Mucosa of rectum (tissue), 2 donors: ENCODE results near the gene SLC16A7.
"Not testable (repeated sequence)": the region's sequence is repeated elsewhere in the genome, so short reads cannot be mapped to it uniquely, and the experiment has no call there.

ENCODE experiments used
- H3K27ac ChIP-seq, 2 donors: one replicate each; pipeline ENCODE4 v1.7.0; 2013; ENCODE audit warnings: inconsistent platforms in 2 of 2, low read depth in 2 of 2, low read length in 2 of 2
- H3K27me3 ChIP-seq, 2 donors: one replicate each; pipeline ENCODE4 v1.7.0; 2013; ENCODE audit warnings: low read length in 2 of 2; ENCODE audit not compliant: control insufficient read depth in 2 of 2, insufficient read depth in 2 of 2
- H3K36me3 ChIP-seq, 2 donors: one replicate each; pipeline ENCODE4 v1.7.0; 2013; ENCODE audit warnings: low read length in 2 of 2; ENCODE audit not compliant: control insufficient read depth in 2 of 2, insufficient read depth in 2 of 2
- H3K4me1 ChIP-seq, 2 donors: one replicate each; pipeline ENCODE4 v1.7.0; 2013; ENCODE audit warnings: low read length in 2 of 2, mild to moderate bottlenecking in 1 of 2; ENCODE audit not compliant: control insufficient read depth in 2 of 2, insufficient read depth in 2 of 2
- H3K4me3 ChIP-seq, 2 donors: one replicate each; pipeline ENCODE4 v1.7.0; 2013; ENCODE audit warnings: low read length in 2 of 2
- H3K9ac ChIP-seq, 2 donors: one replicate each; pipeline ENCODE4 v1.7.0; 2013; ENCODE audit warnings: low read length in 2 of 2, low read depth in 1 of 2, mild to moderate bottlenecking in 1 of 2
- H3K9me3 ChIP-seq, 2 donors: one replicate each; pipeline ENCODE4 v1.7.0; 2013; ENCODE audit warnings: low read length in 2 of 2; ENCODE audit not compliant: control insufficient read depth in 2 of 2
- donor health status: healthy.
- donor health status: Normal muscosa, but diverticular disease.

SLC16A7 gene

DNA sequence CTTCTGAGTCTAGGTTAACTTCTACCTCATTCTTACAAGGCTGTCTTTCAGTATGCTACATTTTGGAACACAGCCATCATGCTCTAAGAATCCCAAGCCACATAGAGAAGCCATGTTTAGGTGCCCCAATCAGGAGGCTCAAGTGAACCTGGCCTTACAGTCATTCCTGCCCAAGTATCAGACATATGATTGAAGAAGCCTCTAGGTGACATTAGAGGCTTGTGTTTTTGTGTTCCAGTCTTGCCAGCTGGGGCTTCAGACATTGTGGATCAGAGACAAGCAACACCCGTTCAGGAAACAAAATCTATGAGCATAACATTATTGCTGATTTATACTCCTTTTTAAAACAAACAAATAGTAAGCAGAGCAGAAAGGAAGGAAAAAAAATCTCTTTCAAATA is 8.1 kb upstream of the SLC16A7 start:
- no peaks in the 10 kb centered on the region for H3K27me3 ChIP-seq
- no peaks in the 10 kb centered on the region for H3K4me1 ChIP-seq
- H3K36me3 ChIP-seq = no peaks in the 10 kb centered on the region
- no peak overlapping the region for H3K9ac ChIP-seq
- H3K27ac ChIP-seq = no peak overlapping the region
- H3K9me3 ChIP-seq = no peaks in the 10 kb centered on the region
- no peak overlapping the region for H3K4me3 ChIP-seq

DNA sequence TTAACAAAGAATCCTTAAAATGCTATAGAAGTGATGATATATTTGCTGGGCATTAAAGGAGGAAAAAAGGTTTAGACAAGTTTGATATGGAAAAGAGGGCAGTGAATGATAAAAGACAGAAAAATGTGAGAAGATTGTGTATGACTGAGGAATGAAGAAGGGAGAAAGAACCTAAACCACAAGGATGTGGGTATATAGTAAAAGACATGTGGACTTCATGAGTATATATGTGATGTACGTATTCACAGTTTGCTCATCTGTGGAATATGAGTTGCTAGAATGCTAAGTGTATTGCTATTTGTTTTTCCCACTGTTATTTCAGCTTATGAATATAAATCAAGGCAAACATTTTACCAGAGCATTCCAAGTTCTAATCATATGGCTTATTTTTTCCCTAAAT is 2.1 kb upstream of the SLC16A7 start:
- no peaks in the 10 kb centered on the region for H3K27me3 ChIP-seq
- no peak overlapping the region for H3K4me3 ChIP-seq
- no peak overlapping the region for H3K27ac ChIP-seq
- H3K9ac ChIP-seq = no peak overlapping the region
- H3K9me3 ChIP-seq = no peaks in the 10 kb centered on the region
- H3K36me3 ChIP-seq = no peaks in the 10 kb centered on the region
- H3K4me1 ChIP-seq = peaks cover 0 to 9% of the 10 kb centered on the region in 2 donors

DNA sequence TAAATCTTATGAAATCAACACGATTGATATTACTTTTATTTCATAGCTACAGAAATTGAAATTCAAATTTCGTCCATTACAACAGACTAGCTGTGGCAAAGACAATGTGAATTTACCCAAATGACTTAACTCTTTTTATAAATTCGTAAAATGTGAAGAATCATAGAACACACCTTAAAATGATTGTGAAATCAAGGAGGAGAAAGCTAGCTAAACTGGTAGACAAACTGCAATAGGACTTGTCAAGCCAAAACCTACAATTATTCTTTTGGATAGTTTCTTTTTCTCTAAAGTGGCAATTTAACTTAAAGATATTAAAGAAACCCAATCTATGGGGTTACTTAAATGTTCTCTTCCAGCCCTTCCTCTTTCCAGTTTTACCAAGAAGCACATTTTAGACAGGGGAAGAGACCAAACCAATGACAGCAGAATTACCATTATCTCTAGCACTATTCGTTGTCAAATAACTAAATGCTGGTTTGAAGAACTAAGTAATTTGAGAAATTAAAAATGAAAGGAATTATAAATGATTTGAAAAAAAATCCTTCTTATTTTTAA is 807 bp upstream of the SLC16A7 start:
- H3K4me3 ChIP-seq = peak overlapping the region; percentile 85 to 91

DNA sequence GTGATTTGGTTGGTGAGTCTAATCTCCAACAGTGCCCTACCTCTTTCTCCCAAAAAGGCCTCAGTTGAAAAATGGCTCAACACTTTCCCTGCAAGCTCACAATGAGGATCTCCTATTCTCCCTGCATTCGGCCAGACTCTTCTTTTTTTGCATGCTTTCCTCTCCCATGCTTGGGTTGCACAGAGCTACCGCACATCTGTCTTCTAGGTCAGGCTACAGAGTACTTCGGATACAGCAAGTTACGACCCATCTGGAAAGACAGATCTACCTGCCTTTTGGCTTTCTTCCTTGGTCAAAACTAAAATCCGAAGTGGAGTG is 305 bp upstream of the SLC16A7 start:
- peaks cover 0 to 9% of the 10 kb centered on the region in 2 donors for H3K4me1 ChIP-seq
- no peaks in the 10 kb centered on the region for H3K36me3 ChIP-seq
- no peaks in the 10 kb centered on the region for H3K27me3 ChIP-seq
- H3K4me3 ChIP-seq = peak overlapping the region; percentile 85 to 91
- H3K9ac ChIP-seq = peak overlapping the region; percentile 46 to 64
- H3K27ac ChIP-seq = peak overlapping the region; percentile 51 to 86
- H3K9me3 ChIP-seq = no peaks in the 10 kb centered on the region

More for the DNA sequence above, 807 bp upstream of the SLC16A7 start:
- H3K27ac ChIP-seq = peak overlapping the region in 1 of 2 donors; percentile 51
- H3K9ac ChIP-seq = peak overlapping the region in 1 of 2 donors; percentile 46
- no peaks in the 10 kb centered on the region for H3K27me3 ChIP-seq
- no peaks in the 10 kb centered on the region for H3K9me3 ChIP-seq
- H3K36me3 ChIP-seq = no peaks in the 10 kb centered on the region
- H3K4me1 ChIP-seq = peaks cover 0 to 9% of the 10 kb centered on the region in 2 donors

DNA sequence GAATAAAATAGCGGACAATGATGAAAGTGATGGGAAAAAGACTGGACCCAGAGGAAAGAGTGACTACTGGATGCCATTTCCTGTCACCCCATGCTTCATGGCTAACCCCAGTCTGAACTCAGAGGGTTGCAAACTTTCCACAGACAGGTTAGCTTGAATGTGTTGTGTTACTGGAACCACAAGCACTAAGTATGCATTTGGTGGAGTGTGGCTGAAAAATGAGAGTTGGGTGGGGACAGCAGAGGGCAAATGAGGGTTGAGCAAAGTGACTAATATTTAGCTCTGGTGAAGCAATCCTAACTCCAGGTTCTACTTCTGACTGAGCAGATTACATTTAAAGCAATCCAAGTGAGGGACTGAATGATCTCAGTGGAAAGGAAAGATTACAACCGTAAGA is 1.6 kb downstream of the SLC16A7 start:
- Histone ChIP-seq H3K9ac (peak overlapping the region in 1 of 2 donors; percentile 74), H3K27me3 (no peaks in the 10 kb centered on the region), H3K27ac (peak overlapping the region; percentile 86 to 87), H3K36me3 (no peaks in the 10 kb centered on the region), H3K4me1 (peaks cover 0 to 9% of the 10 kb centered on the region in 2 donors), H3K4me3 (peak overlapping the region; percentile 85 to 91), H3K9me3 (no peaks in the 10 kb centered on the region)

DNA sequence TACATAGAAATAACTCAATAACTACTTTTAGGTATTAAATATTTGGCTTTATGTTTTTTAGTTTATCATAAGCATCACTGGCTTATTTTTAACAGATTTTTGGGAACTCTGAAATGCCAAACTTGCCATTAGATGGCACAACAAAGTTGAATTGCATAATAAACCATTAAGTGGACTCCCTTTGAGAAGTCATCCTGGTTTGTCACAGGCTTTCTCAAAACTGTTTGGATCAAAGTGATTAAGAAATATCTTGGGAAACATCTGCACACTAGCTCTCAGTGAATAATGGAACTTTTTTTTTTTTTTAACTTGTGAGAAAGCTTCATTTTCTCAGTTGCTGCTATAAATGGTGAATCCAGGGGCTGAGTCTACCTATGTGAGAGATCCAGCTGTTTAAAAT is 4.3 kb downstream of the SLC16A7 start:
- Histone ChIP-seq H3K4me3 (no peak overlapping the region), H3K36me3 (no peaks in the 10 kb centered on the region), H3K4me1 (peaks cover 0 to 6% of the 10 kb centered on the region in 2 donors), H3K27me3 (no peaks in the 10 kb centered on the region), H3K27ac (no peak overlapping the region), H3K9ac (no peak overlapping the region), H3K9me3 (no peaks in the 10 kb centered on the region)

DNA sequence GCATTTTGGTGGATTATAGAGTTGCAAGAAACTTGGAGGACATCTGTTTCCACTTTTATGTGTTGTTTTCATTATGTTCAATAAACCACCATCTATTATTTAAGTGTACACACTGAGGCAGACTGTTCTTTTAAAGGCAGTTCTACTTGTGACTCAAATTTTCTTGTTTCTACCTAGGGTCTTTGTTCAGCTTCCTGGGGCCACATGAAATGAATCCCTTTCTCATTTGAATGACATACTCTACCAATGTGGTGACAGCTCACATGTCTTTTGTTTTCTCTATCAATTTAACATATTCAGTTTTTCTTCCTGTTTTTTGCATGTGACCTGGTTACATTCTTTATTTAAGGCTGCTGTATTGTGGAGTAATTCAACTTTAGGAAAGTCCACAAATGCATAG is 7.9 kb downstream of the SLC16A7 start:
- no peaks in the 10 kb centered on the region for H3K36me3 ChIP-seq
- no peak overlapping the region for H3K9ac ChIP-seq
- no peaks in the 10 kb centered on the region for H3K9me3 ChIP-seq
- no peaks in the 10 kb centered on the region for H3K4me1 ChIP-seq
- H3K27me3 ChIP-seq = no peaks in the 10 kb centered on the region
- no peak overlapping the region for H3K27ac ChIP-seq
- H3K4me3 ChIP-seq = no peak overlapping the region

DNA sequence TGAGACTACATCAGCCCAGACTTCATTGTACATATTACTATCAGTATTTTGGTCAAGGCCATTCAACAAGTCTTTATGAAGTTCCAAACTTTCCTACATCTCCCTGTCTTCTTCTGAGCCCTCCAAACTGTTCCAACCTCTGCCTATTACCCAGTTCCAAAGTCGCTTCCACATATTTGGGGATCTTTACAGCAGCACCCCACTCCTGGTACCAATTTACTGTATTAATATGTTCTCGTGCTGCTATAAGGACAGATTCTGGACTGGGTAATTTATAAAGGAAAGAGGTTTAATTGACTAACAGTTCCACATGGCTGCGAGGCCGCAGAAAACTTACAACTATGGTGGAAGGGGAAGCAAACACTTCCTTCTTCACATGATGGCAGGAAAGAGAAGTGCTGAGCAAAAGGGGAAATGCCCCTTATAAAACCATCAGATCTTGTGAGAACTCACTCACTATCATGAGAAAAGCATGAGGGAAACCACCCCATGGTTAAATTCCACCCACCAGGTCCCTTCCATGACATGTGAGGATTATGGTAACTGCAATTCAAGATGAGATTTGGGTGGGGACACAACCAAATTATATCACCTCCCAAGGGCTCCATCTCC is 17.1 kb downstream of the SLC16A7 start:
- not testable (repeated sequence) for H3K4me3 ChIP-seq, H3K9ac ChIP-seq, H3K36me3 ChIP-seq, H3K27ac ChIP-seq, H3K4me1 ChIP-seq, H3K9me3 ChIP-seq, H3K27me3 ChIP-seq

DNA sequence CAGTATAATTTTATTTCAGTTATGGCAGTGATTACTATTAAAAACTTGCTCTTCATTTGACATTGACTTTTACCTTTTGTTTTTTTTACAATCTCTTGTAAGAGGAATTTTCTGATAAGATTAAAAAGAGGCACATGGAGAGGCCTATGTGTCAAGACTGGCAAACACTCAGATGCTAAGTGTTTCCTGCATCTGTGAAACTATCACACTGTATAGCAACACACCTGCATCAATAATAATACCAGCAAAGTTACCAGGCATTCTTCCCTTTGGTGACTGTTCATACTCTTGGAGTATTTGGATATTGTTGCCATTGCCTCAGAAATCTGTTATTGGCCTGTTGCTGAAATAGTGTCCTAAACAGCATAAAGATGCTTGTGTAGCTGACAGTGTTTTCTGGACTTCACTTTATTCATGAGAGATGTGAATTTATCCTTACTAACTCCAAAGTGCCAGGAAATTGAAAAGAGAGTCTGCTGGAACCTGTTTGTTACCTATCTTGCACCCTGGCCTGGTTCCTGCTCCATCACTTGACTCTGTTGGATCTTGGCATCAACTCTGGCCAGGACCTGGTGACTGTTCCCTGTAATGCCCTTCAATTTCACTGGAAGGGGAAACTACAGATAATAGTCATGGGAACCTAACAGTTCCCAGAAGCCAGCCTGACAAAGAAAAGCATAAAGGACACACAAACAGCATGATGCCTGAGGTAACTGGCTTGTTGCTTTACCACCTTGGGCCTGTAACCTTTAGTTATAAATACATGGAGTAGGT is 19.8 kb downstream of the SLC16A7 start:
- Histone ChIP-seq H3K9ac (no peak overlapping the region), H3K9me3 (peaks cover 0 to 2% of the 10 kb centered on the region in 2 donors), H3K4me1 (no peaks in the 10 kb centered on the region), H3K27me3 (no peaks in the 10 kb centered on the region), H3K36me3 (no peaks in the 10 kb centered on the region), H3K4me3 (no peak overlapping the region), H3K27ac (no peak overlapping the region)

DNA sequence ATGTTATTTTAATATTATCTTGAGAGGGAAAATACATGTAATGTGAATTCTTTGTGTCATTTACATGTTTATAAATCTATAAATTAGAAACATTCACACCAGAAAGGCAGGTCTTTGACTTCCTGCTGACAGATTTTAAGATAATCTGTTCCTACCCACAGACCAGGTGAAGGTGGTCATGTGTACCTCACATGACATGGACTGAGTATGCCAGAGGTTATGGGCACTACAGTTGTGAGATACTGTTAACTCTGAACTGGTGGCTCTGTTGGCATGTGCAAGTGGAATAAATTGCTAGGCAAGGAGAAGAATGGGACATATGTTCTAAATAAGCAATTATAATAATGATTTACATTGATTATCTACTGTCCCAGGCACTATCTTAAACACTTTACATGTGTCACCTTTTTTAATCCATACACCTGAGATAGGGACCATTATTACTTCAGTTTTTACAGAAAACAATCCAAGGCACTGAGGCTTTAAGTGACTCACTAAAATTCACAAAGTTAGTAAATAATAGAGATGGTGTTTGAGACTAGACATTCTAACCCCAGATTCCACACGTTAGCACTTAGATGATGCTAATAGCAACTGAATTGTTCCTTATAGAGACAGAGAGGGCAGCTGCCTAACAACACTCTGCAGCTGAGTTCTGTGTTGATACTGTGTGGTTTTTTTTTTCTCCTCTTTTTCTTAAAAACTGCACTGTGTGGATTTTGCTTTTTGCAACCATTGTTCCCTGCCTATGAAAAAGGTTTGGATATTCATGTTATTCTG is 23.8 kb downstream of the SLC16A7 start:
- Histone ChIP-seq H3K36me3 (no peaks in the 10 kb centered on the region), H3K27ac (no peak overlapping the region), H3K27me3 (no peaks in the 10 kb centered on the region), H3K9ac (no peak overlapping the region), H3K4me1 (no peaks in the 10 kb centered on the region), H3K4me3 (no peak overlapping the region), H3K9me3 (no peaks in the 10 kb centered on the region)
